NCI-H1930 (cell line): Measurements from ENCODE around the gene CCL22.

Source experiments
- DNase-seq, 2 experiments: peaks; one replicate each; lab custom pipeline; 2025; lab: John Stamatoyannopoulos, UW

Gene CCL22

GRCh38 chr16:57376313-57376818, 17.8 kb downstream of the CCL22 start:
- no peak for DNase-seq

GRCh38 chr16:57377080-57377841, 18.7 kb downstream of the CCL22 start:
- no peak for DNase-seq

- no peak for DNase-seq
Observed at GRCh38 chr16:57379579-57379978, 21.0 kb downstream of the CCL22 start.

GRCh38 chr16:57380671-57381462, 22.3 kb downstream of the CCL22 start:
- DNase-seq: no peak

GRCh38 chr16:57381791-57382534, 23.4 kb downstream of the CCL22 start:
- no peak for DNase-seq

GRCh38 chr16:57382535-57383275, 24.1 kb downstream of the CCL22 start:
- no peak for DNase-seq

- no peak for DNase-seq
Observed at GRCh38 chr16:57383276-57384247, 25.0 kb downstream of the CCL22 start.

- DNase-seq: no peak
Observed at GRCh38 chr16:57384248-57385070, 25.9 kb downstream of the CCL22 start.

- DNase-seq: no peak
Observed at GRCh38 chr16:57385083-57385482, 26.5 kb downstream of the CCL22 start.

- no peak for DNase-seq
Observed at GRCh38 chr16:57386381-57386951, 27.9 kb downstream of the CCL22 start.

GRCh38 chr16:57387598-57388354, 29.2 kb downstream of the CCL22 start:
- DNase-seq: no peak

GRCh38 chr16:57388359-57389086, 29.9 kb downstream of the CCL22 start:
- DNase-seq: no peak

GRCh38 chr16:57389087-57389468, 30.5 kb downstream of the CCL22 start:
- DNase-seq: no peak

- DNase-seq: no peak
Observed at GRCh38 chr16:57390636-57391295, 32.2 kb downstream of the CCL22 start.

- DNase-seq: no peak
Observed at GRCh38 chr16:57391300-57391699, 32.7 kb downstream of the CCL22 start.

- no peak for DNase-seq
Observed at GRCh38 chr16:57391708-57392107, 33.1 kb downstream of the CCL22 start.

GRCh38 chr16:57392694-57393093, 34.1 kb downstream of the CCL22 start:
- DNase-seq: no peak
